Measurements from ENCODE around the gene BEND5. TPM values are rescaled to one million over a fixed set of nuclear protein-coding genes. Genes with fewer than 3 reads are reported as not detected.

The BEND5 gene
- total and polyA plus RNA-seq, 2 of the 8 experiments (the other 6 are each of a cell fraction or from before 2014, with no cell fraction given), result 3.8 to 7.5 TPM

DNA sequence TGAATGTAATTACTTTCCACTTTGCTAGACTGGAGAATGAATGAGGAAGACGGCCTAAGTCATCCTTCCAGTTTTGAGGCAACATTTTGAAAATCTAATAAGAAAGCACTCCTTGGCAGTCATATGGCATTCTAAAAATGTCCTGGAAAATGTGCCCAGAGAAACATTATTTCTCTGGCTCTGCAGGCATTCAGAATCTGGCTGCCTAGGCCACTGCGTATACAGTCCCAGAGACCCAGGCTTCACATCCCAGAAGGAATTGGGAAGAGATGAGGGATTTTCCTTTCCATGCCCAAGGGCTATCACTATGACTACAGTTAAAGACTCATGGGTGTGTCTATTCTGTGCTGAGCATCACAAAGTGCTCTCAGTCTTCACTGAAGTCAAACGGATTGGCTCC is 92.9 kb downstream of the BEND5 start:
- Histone ChIP-seq H3K27me3 (replicated peaks in 1 of 4; ENCODE audit: control insufficient read depth in 3 of 4, extremely low read depth in 1 of 4, insufficient read depth in 3 of 4, low read length in 3 of 4) (no peaks in the 10 kb centered on the region), H2AK5ac (ENCODE audit: low read depth, low read length) (no peak overlapping the region), H3K23me2 (ENCODE audit: low read depth, low read length) (no peaks in the 10 kb centered on the region), H4K8ac (ENCODE audit: extremely low read depth, insufficient read depth, low read length) (no peak overlapping the region), H3K36me3 (ENCODE audit: control insufficient read depth in 2 of 4, insufficient read depth in 4 of 4, low read length in 3 of 4) (no peaks in the 10 kb centered on the region), H2BK5ac (ENCODE audit: low read depth, low read length) (no peak overlapping the region), H4K91ac (replicated peaks; ENCODE audit: insufficient read length, low read length) (no peak overlapping the region), H3K27ac (ENCODE audit: low read depth, low read length) (no peak overlapping the region), H2AFZ (ENCODE audit: low read length) (no peak overlapping the region), H2BK15ac (ENCODE audit: low read length) (no peak overlapping the region), H2BK20ac (ENCODE audit: low read length) (no peak overlapping the region), H3K79me2 (ENCODE audit: control insufficient read depth in 1 of 2, insufficient read depth in 2 of 2, low read length in 2 of 2) (no peaks in the 10 kb centered on the region), H3K9me3 (ENCODE audit: insufficient read depth in 2 of 2, low read depth in 1 of 2, low read length in 1 of 2) (no peaks in the 10 kb centered on the region), H3K18ac (ENCODE audit: extremely low read depth, low read length) (no peak overlapping the region), H3K23ac (ENCODE audit: insufficient read length) (no peak overlapping the region), H3K9ac (replicated peaks in 1 of 4; ENCODE audit: extremely low read depth in 1 of 4, low read depth in 3 of 4, low read length in 3 of 4) (no peak overlapping the region), H2BK12ac (ENCODE audit: low read depth, low read length) (no peak overlapping the region), H4K20me1 (replicated peaks in 1 of 2; ENCODE audit: control insufficient read depth in 1 of 2, insufficient read depth in 2 of 2, low read length in 2 of 2) (no peaks in the 10 kb centered on the region), H3K4me1 (replicated peaks in 1 of 4; ENCODE audit: control insufficient read depth in 3 of 4, insufficient read depth in 4 of 4, low read length in 3 of 4) (peaks cover 0 to 5% (median 4%) of the 10 kb centered on the region in 4 experiments; a peak in 4 of 7 replicates), H3K79me1 (ENCODE audit: low read depth, low read length) (no peaks in the 10 kb centered on the region), H3K4ac (replicated peaks; ENCODE audit: insufficient read length, low read depth, low read length) (no peak overlapping the region), H3K56ac (replicated peaks; ENCODE audit: insufficient read length, low read depth, low read length) (no peak overlapping the region), H2BK120ac (replicated peaks; ENCODE audit: low read depth, low read length) (no peak overlapping the region), H3K4me2 (ENCODE audit: insufficient read depth in 1 of 2, low read depth in 2 of 2, low read length in 2 of 2) (no peak overlapping the region), H4K5ac (ENCODE audit: insufficient read length, low read depth, low read length) (no peak overlapping the region), H3K14ac (ENCODE audit: insufficient read length) (no peak overlapping the region), H3K4me3 (ENCODE audit: extremely low read depth in 1 of 4, insufficient read depth in 2 of 4, low read depth in 3 of 4, low read length in 4 of 4) (no peak overlapping the region)
- WGBS, 2 experiments (ENCODE audit: extremely low coverage in 1 of 2, insufficient coverage in 1 of 2, insufficient read length in 1 of 2, insufficient replicate concordance in 2 of 2, low coverage in 1 of 2, low lambda C conversion rate in 2 of 2, missing lambda C conversion rate in 1 of 2), result 90% methylated on average over 3 of the region's 3 CpGs; no CpG with 5 or more reads in 1 of the 2 experiments
- DNase-seq (ENCODE audit: low read depth in 1 of 2, low spot score in 2 of 2) (no peak), FAIRE-seq (no peak)
- POLR2A ChIA-PET (ENCODE audit: partially characterized antibody), result no interaction called here
- CTCF ChIA-PET (ENCODE audit: partially characterized antibody), result interaction anchor here (2.4 to 7.3 kb wide), 2 partner anchors 13 to 111 kb away, joined by 14 to 55 read pairs; no protein-coding TSS in a partner anchor
- no peak for TF ChIP-seq SAP30 (IDR thresholded peaks at IDR 0.05; ENCODE audit: insufficient read depth, insufficient replicate concordance, low read length)
- TF ChIP-seq KDM5A (IDR thresholded peaks at IDR 0.05; ENCODE audit: low read length), result no peak
- TF ChIP-seq RFX5 (IDR thresholded peaks at IDR 0.05; ENCODE audit: borderline replicate concordance, low read depth, low read length), result no peak
- TF ChIP-seq, protein P1, sequence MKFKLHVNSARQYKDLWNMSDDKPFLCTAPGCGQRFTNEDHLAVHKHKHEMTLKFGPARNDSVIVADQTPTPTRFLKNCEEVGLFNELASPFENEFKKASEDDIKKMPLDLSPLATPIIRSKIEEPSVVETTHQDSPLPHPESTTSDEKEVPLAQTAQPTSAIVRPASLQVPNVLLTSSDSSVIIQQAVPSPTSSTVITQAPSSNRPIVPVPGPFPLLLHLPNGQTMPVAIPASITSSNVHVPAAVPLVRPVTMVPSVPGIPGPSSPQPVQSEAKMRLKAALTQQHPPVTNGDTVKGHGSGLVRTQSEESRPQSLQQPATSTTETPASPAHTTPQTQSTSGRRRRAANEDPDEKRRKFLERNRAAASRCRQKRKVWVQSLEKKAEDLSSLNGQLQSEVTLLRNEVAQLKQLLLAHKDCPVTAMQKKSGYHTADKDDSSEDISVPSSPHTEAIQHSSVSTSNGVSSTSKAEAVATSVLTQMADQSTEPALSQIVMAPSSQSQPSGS (IDR thresholded peaks at IDR 0.05; ENCODE audit: low read length), result no peak
- no peak for TF ChIP-seq RBBP5 (IDR thresholded peaks at IDR 0.05; ENCODE audit: borderline replicate concordance, low read depth, low read length)
- no peak for TF ChIP-seq SP1 (IDR thresholded peaks at IDR 0.05; ENCODE audit: low read depth, low read length)
- TF ChIP-seq YY1 (IDR thresholded peaks at IDR 0.05; ENCODE audit: low read depth, low read length), result no peak
- no peak for TF ChIP-seq TAF7 (optimal IDR thresholded peaks at IDR 0.05; ENCODE audit: borderline replicate concordance, low read depth, low read length)
- TF ChIP-seq CHD2 (IDR thresholded peaks at IDR 0.05; ENCODE audit: low read length), result no peak
- TF ChIP-seq, protein P2, sequence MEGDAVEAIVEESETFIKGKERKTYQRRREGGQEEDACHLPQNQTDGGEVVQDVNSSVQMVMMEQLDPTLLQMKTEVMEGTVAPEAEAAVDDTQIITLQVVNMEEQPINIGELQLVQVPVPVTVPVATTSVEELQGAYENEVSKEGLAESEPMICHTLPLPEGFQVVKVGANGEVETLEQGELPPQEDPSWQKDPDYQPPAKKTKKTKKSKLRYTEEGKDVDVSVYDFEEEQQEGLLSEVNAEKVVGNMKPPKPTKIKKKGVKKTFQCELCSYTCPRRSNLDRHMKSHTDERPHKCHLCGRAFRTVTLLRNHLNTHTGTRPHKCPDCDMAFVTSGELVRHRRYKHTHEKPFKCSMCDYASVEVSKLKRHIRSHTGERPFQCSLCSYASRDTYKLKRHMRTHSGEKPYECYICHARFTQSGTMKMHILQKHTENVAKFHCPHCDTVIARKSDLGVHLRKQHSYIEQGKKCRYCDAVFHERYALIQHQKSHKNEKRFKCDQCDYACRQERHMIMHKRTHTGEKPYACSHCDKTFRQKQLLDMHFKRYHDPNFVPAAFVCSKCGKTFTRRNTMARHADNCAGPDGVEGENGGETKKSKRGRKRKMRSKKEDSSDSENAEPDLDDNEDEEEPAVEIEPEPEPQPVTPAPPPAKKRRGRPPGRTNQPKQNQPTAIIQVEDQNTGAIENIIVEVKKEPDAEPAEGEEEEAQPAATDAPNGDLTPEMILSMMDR (IDR thresholded peaks at IDR 0.05; ENCODE audit: control extremely low read depth in 1 of 3, insufficient read depth in 1 of 3, low read depth in 1 of 3, low read length in 3 of 3), result no peak

Data from H1 (cell line).